ENCODE results near the gene DMRTC1.
"Not testable (repeated sequence)": the region's sequence is repeated elsewhere in the genome, so short reads cannot be mapped to it uniquely, and the experiment has no call there.

DNA sequence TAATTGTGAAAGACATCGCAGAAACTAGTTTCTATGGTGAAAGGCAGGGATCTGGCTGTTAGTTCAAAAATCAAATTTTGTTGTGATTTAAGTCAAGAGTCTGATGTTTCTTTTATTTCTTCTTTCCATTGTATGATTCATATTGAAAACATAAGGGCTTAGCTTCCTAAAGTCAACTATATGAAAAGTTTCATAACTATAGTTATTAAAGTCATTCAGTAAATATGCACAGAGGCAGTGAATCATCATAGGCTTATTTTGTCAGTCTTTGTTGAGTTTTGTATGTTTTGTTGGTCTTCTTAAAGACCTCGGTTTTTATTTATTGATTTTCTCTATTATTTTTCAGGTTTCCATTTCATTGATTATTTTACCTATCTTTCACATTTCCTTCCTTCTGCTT, 60.7 kb downstream of the DMRTC1 start:
- TF ChIP-seq, protein P1, sequence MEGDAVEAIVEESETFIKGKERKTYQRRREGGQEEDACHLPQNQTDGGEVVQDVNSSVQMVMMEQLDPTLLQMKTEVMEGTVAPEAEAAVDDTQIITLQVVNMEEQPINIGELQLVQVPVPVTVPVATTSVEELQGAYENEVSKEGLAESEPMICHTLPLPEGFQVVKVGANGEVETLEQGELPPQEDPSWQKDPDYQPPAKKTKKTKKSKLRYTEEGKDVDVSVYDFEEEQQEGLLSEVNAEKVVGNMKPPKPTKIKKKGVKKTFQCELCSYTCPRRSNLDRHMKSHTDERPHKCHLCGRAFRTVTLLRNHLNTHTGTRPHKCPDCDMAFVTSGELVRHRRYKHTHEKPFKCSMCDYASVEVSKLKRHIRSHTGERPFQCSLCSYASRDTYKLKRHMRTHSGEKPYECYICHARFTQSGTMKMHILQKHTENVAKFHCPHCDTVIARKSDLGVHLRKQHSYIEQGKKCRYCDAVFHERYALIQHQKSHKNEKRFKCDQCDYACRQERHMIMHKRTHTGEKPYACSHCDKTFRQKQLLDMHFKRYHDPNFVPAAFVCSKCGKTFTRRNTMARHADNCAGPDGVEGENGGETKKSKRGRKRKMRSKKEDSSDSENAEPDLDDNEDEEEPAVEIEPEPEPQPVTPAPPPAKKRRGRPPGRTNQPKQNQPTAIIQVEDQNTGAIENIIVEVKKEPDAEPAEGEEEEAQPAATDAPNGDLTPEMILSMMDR (IDR thresholded peaks at IDR 0.05) = not testable (repeated sequence)
- TF ChIP-seq POLR2A (IDR thresholded peaks at IDR 0.05) = not testable (repeated sequence)

All from right lobe of liver (tissue), 4 donors.